Measurements from ENCODE around the gene PALS1. TPM values are rescaled to one million over a fixed set of nuclear protein-coding genes. Genes with fewer than 3 reads are reported as not detected.
A peak's percentile ranks its signal among the peaks of the same experiment; 100 is the strongest.

The PALS1 gene
- 3.8 and 6.2 TPM in 2 replicates for total RNA-seq (2014; rRNA removed; shearing (Covaris generic); ENCODE audit: low replicate concordance)

DNA sequence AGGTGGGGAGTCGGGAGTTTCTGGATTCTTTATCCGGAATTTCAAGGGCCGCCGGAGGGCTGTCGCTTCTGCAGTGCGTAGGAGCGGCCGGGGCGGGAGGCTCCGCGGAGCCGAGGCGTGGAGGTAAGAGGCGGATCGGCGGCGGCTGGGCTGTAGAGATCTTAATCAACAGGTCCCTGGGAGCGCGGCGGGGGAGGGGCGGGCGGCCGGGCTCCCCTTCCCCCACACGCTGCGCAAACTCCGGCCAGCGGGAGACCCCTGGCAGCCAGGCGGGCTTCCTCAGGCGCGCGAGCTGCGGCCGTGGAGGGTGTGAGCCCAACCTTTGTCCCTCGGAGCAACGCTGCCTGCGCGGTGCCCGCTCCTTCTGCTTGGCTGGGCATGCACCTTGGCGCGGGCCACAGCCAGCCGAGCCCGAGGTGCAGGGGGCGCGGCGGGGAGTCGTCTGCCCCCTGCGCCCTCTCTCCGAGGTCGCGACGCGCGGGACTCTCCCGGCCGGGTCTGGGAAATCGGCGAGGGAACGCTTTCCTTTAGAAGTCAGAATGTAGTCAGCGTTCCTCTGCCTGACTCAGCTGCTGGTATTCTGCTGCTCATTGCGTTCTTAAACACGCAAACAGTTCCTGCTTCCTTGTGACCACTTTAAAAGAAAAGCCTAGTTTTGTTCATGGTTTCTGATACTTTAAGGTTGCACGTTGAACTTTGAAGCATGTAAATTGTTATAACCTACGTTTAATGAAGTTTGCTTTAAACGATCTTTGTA is at the start of gene PALS1:
Gene PALS1, plus strand, starts transcription at position 25 of the 757 bp plus-strand sequence. CDS start 37,736 bp downstream, outside the sequence.
- H3K9ac ChIP-seq (ENCODE audit: low read length) = peak within 1 kb of the TSS; percentile 84
- no peaks in the 10 kb centered on the region for H3K27me3 ChIP-seq (ENCODE audit: low read length)
- peak within 1 kb of the TSS; percentile 79 for H3K4me3 ChIP-seq (ENCODE audit: low read length)
- DNase-seq = no peak
- no peaks in the 10 kb centered on the region for H3K9me3 ChIP-seq (ENCODE audit: low read length)
- H3K36me3 ChIP-seq (ENCODE audit: insufficient read depth, low read length) = no peaks in the 10 kb centered on the region
- peaks cover 19% of the 10 kb centered on the region for H4K20me1 ChIP-seq (ENCODE audit: insufficient read depth, low read depth, low read length)
- peak within 1 kb of the TSS; percentile 87 for H3K4me2 ChIP-seq (ENCODE audit: low read depth, low read length, poor library complexity, severe bottlenecking)
- H3K4me1 ChIP-seq (ENCODE audit: low read length) = peaks cover 20% of the 10 kb centered on the region
- H3K9me2 ChIP-seq (replicated peaks; ENCODE audit: insufficient read depth, low read length) = no peaks in the 10 kb centered on the region
- H3K27ac ChIP-seq (ENCODE audit: low read length) = no peak within 1 kb of the TSS
- H3K79me2 ChIP-seq (ENCODE audit: low read length) = 0 out of 2 replicates have a peak, but pooled peaks cover 7% of the 10 kb centered on the region
- peak within 1 kb of the TSS; percentile 97 for H2AFZ ChIP-seq (ENCODE audit: low read length)

DNA sequence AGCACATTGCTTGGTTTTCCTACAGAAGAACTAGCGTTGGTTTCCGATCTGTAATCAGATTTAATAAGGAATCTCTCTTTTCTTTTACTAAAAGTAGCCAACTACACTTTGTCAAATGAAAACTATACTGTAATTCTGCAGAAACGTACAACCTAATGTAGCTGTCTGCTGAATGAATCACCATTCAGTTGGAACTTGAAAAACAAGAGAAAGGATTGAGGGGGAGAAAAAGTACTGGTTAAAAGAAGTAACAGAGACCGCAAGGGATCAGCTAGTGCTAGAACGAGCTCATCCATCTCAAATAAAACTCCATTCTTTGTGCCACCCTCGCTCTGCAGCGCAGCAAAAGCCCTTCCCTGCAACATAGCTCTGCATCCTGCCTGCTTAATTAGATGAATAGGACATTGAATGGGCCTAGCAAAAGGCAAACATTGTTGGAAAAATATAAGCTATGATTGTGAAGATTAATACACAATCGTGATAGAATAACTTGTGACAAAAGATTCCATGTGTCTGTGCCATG is 49.4 kb upstream of the PALS1 start:
- H2AFZ ChIP-seq (ENCODE audit: low read length) = no peak overlapping the region
- H3K27ac ChIP-seq (ENCODE audit: low read length) = no peak overlapping the region
- peaks cover 5% of the 10 kb centered on the region; the same call in 1 of the 2 replicates for H3K4me1 ChIP-seq (ENCODE audit: low read length)
- no peak overlapping the region for H3K9ac ChIP-seq (ENCODE audit: low read length)
- no peaks in the 10 kb centered on the region for H3K79me2 ChIP-seq (ENCODE audit: low read length)
- no peaks in the 10 kb centered on the region for H3K9me3 ChIP-seq (ENCODE audit: low read length)
- no peak overlapping the region for H3K4me2 ChIP-seq (ENCODE audit: low read depth, low read length, poor library complexity, severe bottlenecking)
- H3K27me3 ChIP-seq (ENCODE audit: low read length) = no peaks in the 10 kb centered on the region
- H4K20me1 ChIP-seq (ENCODE audit: insufficient read depth, low read depth, low read length) = no peaks in the 10 kb centered on the region
- H3K4me3 ChIP-seq (ENCODE audit: low read length) = no peak overlapping the region
- no peaks in the 10 kb centered on the region for H3K9me2 ChIP-seq (replicated peaks; ENCODE audit: insufficient read depth, low read length)
- H3K36me3 ChIP-seq (ENCODE audit: insufficient read depth, low read length) = no peaks in the 10 kb centered on the region
- peak; percentile 25 for DNase-seq

DNA sequence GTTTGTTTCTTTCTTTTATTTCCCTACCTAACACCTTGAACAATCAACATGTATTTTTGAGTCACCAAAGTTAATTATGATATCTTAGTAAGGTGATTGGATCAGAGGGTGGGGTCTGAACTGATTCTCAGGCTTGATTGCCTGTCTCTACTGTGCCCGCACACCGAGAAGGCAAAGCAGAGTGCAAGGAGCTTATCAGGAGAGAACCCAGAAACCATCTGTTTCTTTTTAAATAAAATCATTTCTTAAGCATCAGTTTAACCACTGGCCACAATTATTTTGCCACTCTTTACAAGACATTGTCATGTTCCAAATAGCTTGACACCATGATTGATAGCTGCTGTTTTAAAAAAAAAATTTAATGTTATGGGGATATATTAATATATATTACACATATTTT is 48.9 kb upstream of the PALS1 start:
- Histone ChIP-seq H3K36me3 (ENCODE audit: insufficient read depth, low read length) (no peaks in the 10 kb centered on the region), H2AFZ (ENCODE audit: low read length) (no peak overlapping the region), H3K27ac (ENCODE audit: low read length) (no peak overlapping the region), H3K9me2 (replicated peaks; ENCODE audit: insufficient read depth, low read length) (no peaks in the 10 kb centered on the region), H3K27me3 (ENCODE audit: low read length) (no peaks in the 10 kb centered on the region), H3K4me2 (ENCODE audit: low read depth, low read length, poor library complexity, severe bottlenecking) (no peak overlapping the region), H3K4me3 (ENCODE audit: low read length) (no peak overlapping the region), H3K9me3 (ENCODE audit: low read length) (no peaks in the 10 kb centered on the region), H3K79me2 (ENCODE audit: low read length) (no peaks in the 10 kb centered on the region), H4K20me1 (ENCODE audit: insufficient read depth, low read depth, low read length) (no peaks in the 10 kb centered on the region), H3K4me1 (ENCODE audit: low read length) (peaks cover 5% of the 10 kb centered on the region; the same call in 1 of the 2 replicates), H3K9ac (ENCODE audit: low read length) (no peak overlapping the region)
- DNase-seq = peak; percentile 29

DNA sequence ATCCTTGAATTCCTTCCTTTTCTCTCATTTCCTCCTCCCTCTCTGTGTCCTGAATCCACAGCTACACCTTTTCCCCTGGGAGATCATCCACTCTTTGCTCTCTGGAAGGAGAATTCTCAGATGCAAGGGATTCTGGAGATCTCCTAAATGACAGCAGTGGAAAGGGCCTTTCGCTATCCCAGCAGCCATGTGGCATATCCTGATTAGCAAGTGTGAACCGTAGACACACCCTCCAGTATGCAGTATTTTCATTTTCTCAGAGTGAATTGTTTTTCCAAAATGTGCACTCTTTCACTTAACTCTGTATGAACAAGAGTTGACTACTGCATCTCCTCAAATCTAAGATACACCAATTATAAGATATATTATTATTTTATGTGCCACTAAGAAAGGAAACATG is 46.0 kb upstream of the PALS1 start:
- Histone ChIP-seq H3K27me3 (ENCODE audit: low read length) (no peaks in the 10 kb centered on the region), H3K4me1 (ENCODE audit: low read length) (no peaks in the 10 kb centered on the region), H3K9me2 (replicated peaks; ENCODE audit: insufficient read depth, low read length) (no peaks in the 10 kb centered on the region), H3K4me3 (ENCODE audit: low read length) (no peak overlapping the region), H3K4me2 (ENCODE audit: low read depth, low read length, poor library complexity, severe bottlenecking) (no peak overlapping the region), H2AFZ (ENCODE audit: low read length) (no peak overlapping the region), H3K79me2 (ENCODE audit: low read length) (no peaks in the 10 kb centered on the region), H3K36me3 (ENCODE audit: insufficient read depth, low read length) (no peaks in the 10 kb centered on the region), H3K9ac (ENCODE audit: low read length) (no peak overlapping the region), H3K9me3 (ENCODE audit: low read length) (no peaks in the 10 kb centered on the region), H3K27ac (ENCODE audit: low read length) (no peak overlapping the region), H4K20me1 (ENCODE audit: insufficient read depth, low read depth, low read length) (no peaks in the 10 kb centered on the region)
- DNase-seq = no peak

DNA sequence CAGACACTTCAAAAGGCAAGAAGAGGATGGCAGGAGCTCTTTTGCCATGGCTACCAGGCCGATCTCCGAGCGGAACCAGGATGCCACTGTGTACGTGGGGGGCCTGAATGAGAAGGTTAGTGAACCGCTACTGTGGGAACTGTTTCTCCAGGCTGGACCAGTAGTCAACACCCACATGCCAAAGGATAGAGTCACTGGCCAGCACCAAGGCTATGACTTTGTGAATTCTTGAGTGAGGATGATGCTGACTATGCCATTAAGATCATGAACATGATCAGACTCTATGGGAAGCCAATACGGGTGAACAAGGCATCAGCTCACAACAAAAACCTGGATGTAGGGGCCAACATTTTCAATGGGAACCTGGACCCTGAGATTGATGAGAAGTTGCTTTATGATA is 42.2 kb upstream of the PALS1 start:
- H4K20me1 ChIP-seq (ENCODE audit: insufficient read depth, low read depth, low read length) = no peaks in the 10 kb centered on the region
- H2AFZ ChIP-seq (ENCODE audit: low read length) = no peak overlapping the region
- H3K9ac ChIP-seq (ENCODE audit: low read length) = no peak overlapping the region
- H3K4me1 ChIP-seq (ENCODE audit: low read length) = no peaks in the 10 kb centered on the region
- no peak overlapping the region for H3K4me2 ChIP-seq (ENCODE audit: low read depth, low read length, poor library complexity, severe bottlenecking)
- H3K4me3 ChIP-seq (ENCODE audit: low read length) = no peak overlapping the region
- no peaks in the 10 kb centered on the region for H3K9me2 ChIP-seq (replicated peaks; ENCODE audit: insufficient read depth, low read length)
- H3K9me3 ChIP-seq (ENCODE audit: low read length) = no peaks in the 10 kb centered on the region
- no peaks in the 10 kb centered on the region for H3K36me3 ChIP-seq (ENCODE audit: insufficient read depth, low read length)
- peak; percentile 15 for DNase-seq
- no peaks in the 10 kb centered on the region for H3K79me2 ChIP-seq (ENCODE audit: low read length)
- H3K27ac ChIP-seq (ENCODE audit: low read length) = no peak overlapping the region
- no peaks in the 10 kb centered on the region for H3K27me3 ChIP-seq (ENCODE audit: low read length)

DNA sequence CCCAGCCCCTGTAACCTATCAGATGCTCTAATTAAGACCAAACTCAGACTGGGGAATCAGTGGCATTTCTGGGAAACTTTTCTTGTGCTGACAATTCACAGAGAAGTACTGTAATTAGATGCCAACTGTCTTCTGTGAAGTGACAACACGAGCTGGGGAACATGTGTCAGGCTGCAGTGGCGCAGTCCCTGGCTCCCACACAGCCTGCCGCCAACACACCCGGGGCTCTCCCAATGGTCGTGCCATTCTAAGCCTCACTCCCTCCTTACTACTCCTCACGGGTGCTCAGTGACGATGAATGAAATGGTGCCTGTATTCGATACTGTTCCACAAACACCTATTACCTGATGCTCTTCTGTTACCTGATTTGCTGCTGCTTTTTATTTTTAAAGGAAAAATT is 33.4 kb upstream of the PALS1 start:
- Histone ChIP-seq H3K27ac (ENCODE audit: low read length) (no peak overlapping the region), H3K36me3 (ENCODE audit: insufficient read depth, low read length) (no peaks in the 10 kb centered on the region), H4K20me1 (ENCODE audit: insufficient read depth, low read depth, low read length) (no peaks in the 10 kb centered on the region), H3K4me1 (ENCODE audit: low read length) (no peaks in the 10 kb centered on the region), H3K9ac (ENCODE audit: low read length) (no peak overlapping the region), H3K9me3 (ENCODE audit: low read length) (no peaks in the 10 kb centered on the region), H3K4me2 (ENCODE audit: low read depth, low read length, poor library complexity, severe bottlenecking) (no peak overlapping the region), H3K9me2 (replicated peaks; ENCODE audit: insufficient read depth, low read length) (no peaks in the 10 kb centered on the region), H2AFZ (ENCODE audit: low read length) (no peak overlapping the region), H3K79me2 (ENCODE audit: low read length) (no peaks in the 10 kb centered on the region), H3K27me3 (ENCODE audit: low read length) (no peaks in the 10 kb centered on the region), H3K4me3 (ENCODE audit: low read length) (no peak overlapping the region)
- DNase-seq = no peak

DNA sequence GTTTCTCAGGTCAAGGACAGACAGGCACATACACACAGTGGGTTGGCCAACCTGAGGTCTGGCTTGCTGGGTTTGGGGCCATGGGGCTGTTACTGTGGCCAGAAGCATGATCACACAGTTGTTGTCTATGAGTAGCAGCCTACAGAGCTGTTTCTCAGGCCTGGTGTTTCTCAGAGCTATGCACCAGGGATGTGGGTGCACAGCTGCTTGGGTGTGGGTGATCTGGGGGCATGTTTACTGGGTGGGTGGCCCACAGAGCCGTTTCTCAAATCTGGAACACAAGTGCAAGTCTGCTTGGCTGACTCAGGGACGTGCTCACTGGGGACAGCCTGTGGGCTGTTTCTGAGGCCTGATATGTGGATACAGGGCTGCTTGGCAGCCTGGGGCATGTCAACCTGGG is 23.1 kb upstream of the PALS1 start:
- Histone ChIP-seq H3K4me2 (ENCODE audit: low read depth, low read length, poor library complexity, severe bottlenecking) (no peak overlapping the region), H4K20me1 (ENCODE audit: insufficient read depth, low read depth, low read length) (no peaks in the 10 kb centered on the region), H3K4me1 (ENCODE audit: low read length) (no peaks in the 10 kb centered on the region), H3K36me3 (ENCODE audit: insufficient read depth, low read length) (no peaks in the 10 kb centered on the region), H3K9ac (ENCODE audit: low read length) (no peak overlapping the region), H3K27me3 (ENCODE audit: low read length) (no peaks in the 10 kb centered on the region), H3K4me3 (ENCODE audit: low read length) (no peak overlapping the region), H3K9me3 (ENCODE audit: low read length) (no peaks in the 10 kb centered on the region), H2AFZ (ENCODE audit: low read length) (no peak overlapping the region), H3K79me2 (ENCODE audit: low read length) (no peaks in the 10 kb centered on the region), H3K27ac (ENCODE audit: low read length) (no peak overlapping the region), H3K9me2 (replicated peaks; ENCODE audit: insufficient read depth, low read length) (no peaks in the 10 kb centered on the region)
- DNase-seq = no peak

DNA sequence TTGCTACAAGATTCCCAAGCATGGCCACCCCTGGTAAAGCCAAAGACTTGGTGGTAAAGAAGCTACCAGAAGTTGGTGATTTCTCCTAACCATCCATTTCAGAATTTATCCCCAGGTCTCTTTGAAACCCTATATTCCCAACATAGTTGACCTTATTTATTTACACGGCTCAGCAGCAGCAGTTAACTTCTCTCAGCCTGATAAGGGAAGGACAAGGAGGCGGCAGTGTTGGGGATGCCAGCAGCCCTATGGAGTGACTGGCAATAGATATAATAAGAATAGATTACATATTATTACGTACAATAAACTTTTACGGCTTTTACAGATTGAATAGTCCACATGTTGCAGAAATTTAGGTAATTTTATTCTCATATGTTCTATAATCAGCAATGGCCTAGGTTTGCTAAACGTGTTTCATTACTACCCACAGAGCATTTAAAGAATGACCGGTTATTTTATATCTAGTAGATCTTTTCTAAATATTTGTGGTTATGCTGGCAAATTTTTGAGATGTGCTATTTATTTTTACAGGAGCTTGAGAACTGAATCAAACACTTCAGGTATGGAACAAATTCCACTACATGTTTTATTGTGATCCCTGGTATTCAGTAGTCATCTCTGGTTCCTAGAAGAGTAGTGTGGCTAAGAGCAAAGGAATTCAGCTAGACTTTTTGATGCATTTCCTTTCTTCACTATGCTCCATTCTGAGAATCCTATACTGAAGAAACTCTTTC is 19.8 kb upstream of the PALS1 start:
- no peak overlapping the region for H3K9ac ChIP-seq (ENCODE audit: low read length)
- no peaks in the 10 kb centered on the region for H3K9me3 ChIP-seq (ENCODE audit: low read length)
- H3K9me2 ChIP-seq (replicated peaks; ENCODE audit: insufficient read depth, low read length) = no peaks in the 10 kb centered on the region
- H3K27me3 ChIP-seq (ENCODE audit: low read length) = no peaks in the 10 kb centered on the region
- H3K27ac ChIP-seq (ENCODE audit: low read length) = no peak overlapping the region
- H3K4me2 ChIP-seq (ENCODE audit: low read depth, low read length, poor library complexity, severe bottlenecking) = no peak overlapping the region
- no peaks in the 10 kb centered on the region for H3K36me3 ChIP-seq (ENCODE audit: insufficient read depth, low read length)
- H3K79me2 ChIP-seq (ENCODE audit: low read length) = no peaks in the 10 kb centered on the region
- no peaks in the 10 kb centered on the region for H3K4me1 ChIP-seq (ENCODE audit: low read length)
- DNase-seq = no peak
- no peak overlapping the region for H3K4me3 ChIP-seq (ENCODE audit: low read length)
- H2AFZ ChIP-seq (ENCODE audit: low read length) = no peak overlapping the region
- H4K20me1 ChIP-seq (ENCODE audit: insufficient read depth, low read depth, low read length) = no peaks in the 10 kb centered on the region
